K562 (cell line): ENCODE results near the gene FNDC1. TPM values are rescaled to one million over a fixed set of nuclear protein-coding genes. Genes with fewer than 3 reads are reported as not detected.

ENCODE experiments used
- ATAC-seq: fragments of 200-7000 bp; cut with Tn5 transposase; 3 replicates; pipeline ENCODE4 v1.9.1; 2020; ENCODE audit warnings: moderate library complexity
- BruUV-seq: library from RNA; stranded (reverse); fragments of 400-500 nt; replicated peaks from 2 replicates; lab custom pipeline; 2021; lab: Mats Ljungman, UMichigan
- CTCF ChIA-PET: fragments of 300-600 bp; formaldehyde crosslinking; extraction: SDS; loops from one replicate; lab custom pipeline; 2021; ENCODE audit warnings: low intra/inter-chr PET ratio; lab: Yijun Ruan, JAX
- POLR2A ChIA-PET: fragments of 300-600, 350-650 bp; sonication (Branson Sonifier 250); formaldehyde crosslinking; extraction: SDS; loops from one replicate; lab custom pipeline; 2021; ENCODE audit warnings: antibody characterized with exemption, inconsistent platforms; lab: Yijun Ruan, JAX
- DNase-seq, 4 experiments: peaks; one replicate each; pipeline versions ENCODE4 v3.0.0 to v3.0.0-alpha.2; 2011 to 2018; ENCODE audit warnings: low spot score in 3 of 4, mixed read lengths in 3 of 4; ENCODE audit errors: extremely low read depth in 1 of 4
- FAIRE-seq: peaks from 2 replicates; lab custom pipeline; 2011; peaks lifted over from hg19 to GRCh38; lab: Jason Lieb, UNC
- H2AFZ ChIP-seq: 2 replicates; pipeline ENCODE4 v1.6.0; 2011; ENCODE audit warnings: low read depth, low read length, control low read depth, inconsistent platforms
- H3K27ac ChIP-seq: fragments of 200-600 bp; 3 replicates; pipeline ENCODE4 v1.8.0; 2011; ENCODE audit warnings: low read depth, mild to moderate bottlenecking, control low read depth, inconsistent platforms, low read length, moderate library complexity, mixed read lengths; ENCODE audit errors: extremely low read depth
- H3K27me3 ChIP-seq, 2 experiments: fragments of 300-600 bp in 1 of 2; 2 replicates in 1 of 2; 3 replicates in 1 of 2; pipeline versions ENCODE4 v1.6.0 to v1.8.0; 2011; ENCODE audit warnings: inconsistent platforms in 2 of 2, low read length in 2 of 2, mild to moderate bottlenecking in 1 of 2, mixed read lengths in 1 of 2, moderate library complexity in 1 of 2; ENCODE audit not compliant: control insufficient read depth in 2 of 2, insufficient read depth in 2 of 2
- H3K36me3 ChIP-seq: fragments of 300-600 bp; 3 replicates; pipeline ENCODE4 v1.8.0; 2011; ENCODE audit warnings: mild to moderate bottlenecking, low read length, inconsistent platforms; ENCODE audit not compliant: control insufficient read depth, insufficient read depth
- H3K4me1 ChIP-seq, 2 experiments: fragments of 200-600 bp in 1 of 2; replicated peaks in 1 of 2; 2 replicates in 1 of 2; 3 replicates in 1 of 2; pipeline versions ENCODE4 v1.5.1 to v1.8.0; 2011; ENCODE audit warnings: inconsistent platforms in 2 of 2, low read length in 2 of 2, mild to moderate bottlenecking in 1 of 2, mixed read lengths in 1 of 2, moderate library complexity in 1 of 2; ENCODE audit not compliant: control insufficient read depth in 2 of 2, insufficient read depth in 2 of 2
- H3K4me2 ChIP-seq: 2 replicates; pipeline ENCODE4 v1.6.1; 2011; ENCODE audit warnings: low read length, control low read depth, inconsistent platforms, mixed read lengths; ENCODE audit not compliant: insufficient read depth
- H3K4me3 ChIP-seq: fragments of 200-600 bp; sonication (generic), shearing (Covaris generic); 2 replicates; pipeline ENCODE4 v1.5.1; 2016; ENCODE audit warnings: control low read depth, inconsistent platforms
- H3K79me2 ChIP-seq: fragments of 200-600 bp; 3 replicates; pipeline ENCODE4 v1.8.0; 2011; ENCODE audit warnings: low read length, inconsistent platforms; ENCODE audit not compliant: control insufficient read depth, insufficient read depth
- H3K9ac ChIP-seq, 2 experiments: 2 replicates each; pipeline versions ENCODE4 v1.6.0 to v1.6.1; 2011; ENCODE audit warnings: low read depth in 2 of 2, low read length in 2 of 2, control low read depth in 1 of 2, inconsistent platforms in 1 of 2, mild to moderate bottlenecking in 1 of 2, mixed read lengths in 1 of 2; ENCODE audit not compliant: insufficient read depth in 1 of 2
- H3K9me1 ChIP-seq: one replicate; pipeline ENCODE4 v1.6.0; 2011; ENCODE audit warnings: inconsistent platforms, mild to moderate bottlenecking, low read length, moderate library complexity; ENCODE audit not compliant: control insufficient read depth, insufficient read depth
- H3K9me3 ChIP-seq: replicated peaks from 2 replicates; pipeline ENCODE4 v1.5.1; 2011; ENCODE audit warnings: low read depth, low read length, inconsistent platforms; ENCODE audit not compliant: control insufficient read depth, insufficient read depth
- H4K20me1 ChIP-seq: replicated peaks from 2 replicates; pipeline ENCODE4 v1.6.1; 2011; ENCODE audit warnings: low read length, inconsistent platforms, mixed read lengths; ENCODE audit not compliant: control insufficient read depth, insufficient read depth
- HDAC6 ChIP-seq: IDR thresholded peaks from 2 replicates; pipeline ENCODE4 v1.6.1; 2012; ENCODE audit warnings: low read depth, mild to moderate bottlenecking, control low read depth, inconsistent platforms, low read length, moderate library complexity
- NRF1 ChIP-seq, 2 experiments: fragments of 450-650 bp; IDR thresholded peaks in 1 of 2; conservative IDR thresholded peaks in 1 of 2; 2 replicates each; pipeline ENCODE4 v1.6.1; 2014; ENCODE audit warnings: mild to moderate bottlenecking in 2 of 2
- POLR2A ChIP-seq: fragments of 450-650 bp; conservative IDR thresholded peaks from 2 replicates; pipeline ENCODE4 v1.6.1; 2016
- TOE1 ChIP-seq, 2 experiments: fragments of 450-650 bp in 1 of 2; sonication (generic) in 1 of 2; formaldehyde crosslinking in 1 of 2; IDR thresholded peaks; 2 replicates each; pipeline versions ENCODE4 v1.7.1 to v1.8.0; 2016 to 2022; ENCODE audit warnings: borderline replicate concordance in 2 of 2, mild to moderate bottlenecking in 2 of 2, antibody characterized with exemption in 1 of 2, inconsistent platforms in 1 of 2, low read depth in 1 of 2, missing genetic modification reagents in 1 of 2, moderate library complexity in 1 of 2
- ZNF586 ChIP-seq: fragments of 450-650 bp; formaldehyde crosslinking; conservative IDR thresholded peaks from 2 replicates; pipeline ENCODE4 v1.4.0; 2020; ENCODE audit warnings: mild to moderate bottlenecking, moderate library complexity
- WGBS: fragments of 100-300 bp; shearing (Covaris generic); methylation state at CpG from one replicate; pipeline ENCODE4 v1.1.6; 2016; ENCODE audit warnings: low coverage, mixed read lengths; ENCODE audit not compliant: insufficient coverage; ENCODE audit errors: missing lambda C conversion rate; 5-methylcytosine and 5-hydroxymethylcytosine counted together
- in situ Hi-C: fragments of 300-500 bp; cut with MboI; formaldehyde crosslinking; loops from 4 replicates; pipeline ENCODE4 v1.15.0; 2018; ENCODE audit warnings: inconsistent platforms, mixed read lengths
- intact Hi-C: fragments of 100-400 bp; cut with micrococcal nuclease; formaldehyde crosslinking; loops from 2 replicates; pipeline ENCODE4 v1.14.2; 2022
- polyA plus RNA-seq, 8 experiments: library from polyadenylated mRNA; depleted of rRNA in 4 of 8; stranded (reverse) in 5 of 8; unstranded in 3 of 8; fragments of >200 nt; fragmentation: Nextera tagmentation in 2 of 8; fragmentation: Illumina TruSeq in 1 of 8; extraction: Ambion mirVana in 2 of 8; extraction: Trizol in 1 of 8; gene quantifications; 2 replicates each; pipeline versions ENCODE4 v1.2.1 to v1.2.3, GENCODE V29; 2011 to 2014; ENCODE audit warnings: inconsistent platforms in 1 of 8, missing spikeins in 1 of 8
- total RNA-seq, 7 experiments: library from RNA; depleted of rRNA in 6 of 7; stranded (reverse); fragments of >200 nt in 6 of 7; fragmentation: Illumina TruSeq in 2 of 7; extraction: Trizol in 2 of 7; gene quantifications; 2 replicates each; pipeline versions ENCODE4 v1.2.1 to v1.2.3, GENCODE V29; 2011 to 2021; ENCODE audit warnings: low replicate concordance in 1 of 7
- TF ChIP-seq, protein P1 (sequence below), 2 experiments: fragments of 450-650 bp; IDR thresholded peaks; 2 replicates each; pipeline ENCODE4 v1.6.1; 2016; ENCODE audit warnings: mild to moderate bottlenecking in 2 of 2, borderline replicate concordance in 1 of 2, low read depth in 1 of 2, moderate library complexity in 1 of 2
- TF ChIP-seq, protein P2 (sequence below): fragments of 450-650 bp; IDR thresholded peaks from 2 replicates; pipeline ENCODE4 v1.6.1; 2017; ENCODE audit warnings: antibody characterized with exemption, mild to moderate bottlenecking

Gene FNDC1
- total and polyA plus RNA-seq, 9 of the 15 experiments (the other 6 are each of a cell fraction or from before 2014, with no cell fraction given) = not detected

DNA sequence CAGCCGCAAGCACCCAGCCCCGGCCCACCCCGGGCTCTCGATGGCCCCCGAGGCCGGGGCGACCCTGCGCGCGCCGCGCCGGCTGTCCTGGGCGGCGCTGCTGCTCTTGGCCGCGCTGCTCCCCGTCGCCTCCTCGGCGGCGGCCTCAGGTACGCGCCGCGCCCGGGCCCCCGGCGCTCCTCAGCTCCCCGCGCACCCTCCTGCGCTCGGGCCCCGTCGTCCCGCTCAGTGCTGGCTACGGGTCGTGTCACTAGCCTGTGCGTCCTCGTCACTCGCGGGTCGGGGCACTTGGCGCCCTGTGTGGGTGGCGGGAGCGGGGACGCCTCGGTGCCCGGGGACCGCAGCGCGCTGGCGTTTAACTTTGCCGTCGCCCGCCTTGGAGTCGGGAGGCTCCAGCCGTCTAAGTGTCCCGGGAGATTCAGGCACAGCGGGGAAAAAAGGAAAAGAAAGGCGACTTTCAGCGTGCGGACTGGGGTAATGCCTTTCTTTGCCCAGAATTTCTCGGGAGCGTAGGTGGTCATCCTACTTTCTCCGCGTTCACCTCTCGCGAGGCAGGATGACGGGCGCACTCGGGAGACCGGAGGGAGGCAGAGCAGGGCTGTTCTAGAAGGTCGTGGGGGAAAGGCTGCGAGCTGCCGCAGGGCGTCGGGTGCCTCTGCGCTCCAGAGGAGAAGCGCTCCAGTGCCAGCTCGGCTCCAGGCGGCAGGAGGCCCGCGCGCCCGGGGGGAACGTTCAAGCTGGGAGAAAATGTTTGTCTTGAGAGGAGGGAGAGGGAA lies 545 bp downstream of the FNDC1 start:
- TF ChIP-seq TOE1 (IDR thresholded peaks at IDR 0.05; ENCODE audit: borderline replicate concordance) = no peak
- no peak for TF ChIP-seq TOE1 (CRISPR knock-in tag; IDR thresholded peaks at IDR 0.05; ENCODE audit: borderline replicate concordance, low read depth)
- no peak for TF ChIP-seq HDAC6
- no peak for TF ChIP-seq ZNF586
- TF ChIP-seq, protein P1, sequence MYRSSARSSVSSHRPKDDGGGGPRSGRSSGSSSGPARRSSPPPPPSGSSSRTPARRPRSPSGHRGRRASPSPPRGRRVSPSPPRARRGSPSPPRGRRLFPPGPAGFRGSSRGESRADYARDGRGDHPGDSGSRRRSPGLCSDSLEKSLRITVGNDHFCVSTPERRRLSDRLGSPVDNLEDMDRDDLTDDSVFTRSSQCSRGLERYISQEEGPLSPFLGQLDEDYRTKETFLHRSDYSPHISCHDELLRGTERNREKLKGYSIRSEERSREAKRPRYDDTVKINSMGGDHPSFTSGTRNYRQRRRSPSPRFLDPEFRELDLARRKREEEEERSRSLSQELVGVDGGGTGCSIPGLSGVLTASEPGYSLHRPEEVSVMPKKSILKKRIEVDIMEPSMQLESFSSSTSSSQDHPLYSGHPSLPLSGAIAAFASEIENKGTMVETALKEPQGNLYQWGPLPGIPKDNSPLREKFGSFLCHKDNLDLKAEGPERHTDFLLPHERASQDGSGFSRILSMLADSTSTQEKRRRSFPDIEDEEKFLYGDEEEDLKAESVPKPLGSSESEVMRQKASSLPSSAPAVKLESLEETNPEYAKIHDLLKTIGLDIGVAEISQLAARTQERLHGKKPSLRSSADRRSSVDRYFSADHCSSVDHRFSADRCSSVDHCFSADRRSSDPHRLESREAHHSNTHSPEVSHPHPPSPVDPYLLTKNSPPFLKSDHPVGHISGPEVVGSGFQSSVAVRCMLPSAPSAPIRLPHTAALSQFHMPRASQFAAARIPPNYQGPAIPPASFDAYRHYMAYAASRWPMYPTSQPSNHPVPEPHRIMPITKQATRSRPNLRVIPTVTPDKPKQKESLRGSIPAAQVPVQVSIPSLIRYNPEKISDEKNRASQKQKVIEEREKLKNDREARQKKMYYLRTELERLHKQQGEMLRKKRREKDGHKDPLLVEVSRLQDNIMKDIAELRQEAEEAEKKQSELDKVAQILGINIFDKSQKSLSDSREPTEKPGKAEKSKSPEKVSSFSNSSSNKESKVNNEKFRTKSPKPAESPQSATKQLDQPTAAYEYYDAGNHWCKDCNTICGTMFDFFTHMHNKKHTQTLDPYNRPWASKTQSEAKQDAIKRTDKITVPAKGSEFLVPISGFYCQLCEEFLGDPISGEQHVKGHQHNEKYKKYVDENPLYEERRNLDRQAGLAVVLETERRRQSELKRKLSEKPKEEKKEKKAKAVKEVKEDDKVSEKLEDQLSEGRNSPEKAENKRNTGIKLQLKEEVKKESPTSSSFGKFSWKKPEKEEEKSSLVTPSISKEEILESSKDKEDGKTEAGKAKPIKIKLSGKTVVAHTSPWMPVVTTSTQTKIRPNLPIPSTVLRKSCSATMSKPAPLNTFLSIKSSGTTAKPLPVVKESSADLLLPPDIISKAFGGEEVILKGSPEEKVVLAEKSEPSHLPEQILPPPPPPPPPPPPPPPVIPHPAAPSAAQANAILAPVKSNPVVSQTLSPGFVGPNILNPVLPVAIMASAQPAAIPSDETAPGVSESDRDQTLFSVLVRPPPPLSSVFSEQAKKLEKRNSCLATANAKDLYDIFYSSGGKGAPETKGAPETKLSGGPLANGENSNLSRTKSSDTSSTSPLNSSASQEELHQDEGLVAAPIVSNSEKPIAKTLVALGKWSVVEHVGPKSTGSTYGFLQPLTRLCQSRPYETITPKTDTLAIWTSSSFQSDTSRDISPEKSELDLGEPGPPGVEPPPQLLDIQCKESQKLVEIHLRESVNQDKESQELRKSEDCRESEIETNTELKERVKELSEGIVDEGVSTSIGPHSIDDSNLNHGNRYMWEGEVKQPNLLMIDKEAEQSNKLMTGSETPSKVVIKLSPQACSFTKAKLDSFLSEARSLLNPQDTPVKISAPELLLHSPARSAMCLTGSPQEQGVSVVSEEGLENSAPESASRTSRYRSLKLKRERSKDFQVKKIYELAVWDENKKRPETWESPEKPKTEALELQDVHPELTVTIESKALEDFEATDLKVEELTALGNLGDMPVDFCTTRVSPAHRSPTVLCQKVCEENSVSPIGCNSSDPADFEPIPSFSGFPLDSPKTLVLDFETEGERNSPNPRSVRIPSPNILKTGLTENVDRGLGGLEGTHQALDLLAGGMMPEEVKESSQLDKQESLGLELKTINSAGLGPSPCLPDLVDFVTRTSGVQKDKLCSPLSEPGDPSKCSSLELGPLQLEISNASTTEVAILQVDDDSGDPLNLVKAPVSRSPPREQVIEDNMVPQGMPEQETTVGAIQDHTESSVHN (IDR thresholded peaks at IDR 0.05; ENCODE audit: borderline replicate concordance in 1 of 2, low read depth in 1 of 2) = no peak
- TF ChIP-seq POLR2A = no peak
- TF ChIP-seq, protein P2, sequence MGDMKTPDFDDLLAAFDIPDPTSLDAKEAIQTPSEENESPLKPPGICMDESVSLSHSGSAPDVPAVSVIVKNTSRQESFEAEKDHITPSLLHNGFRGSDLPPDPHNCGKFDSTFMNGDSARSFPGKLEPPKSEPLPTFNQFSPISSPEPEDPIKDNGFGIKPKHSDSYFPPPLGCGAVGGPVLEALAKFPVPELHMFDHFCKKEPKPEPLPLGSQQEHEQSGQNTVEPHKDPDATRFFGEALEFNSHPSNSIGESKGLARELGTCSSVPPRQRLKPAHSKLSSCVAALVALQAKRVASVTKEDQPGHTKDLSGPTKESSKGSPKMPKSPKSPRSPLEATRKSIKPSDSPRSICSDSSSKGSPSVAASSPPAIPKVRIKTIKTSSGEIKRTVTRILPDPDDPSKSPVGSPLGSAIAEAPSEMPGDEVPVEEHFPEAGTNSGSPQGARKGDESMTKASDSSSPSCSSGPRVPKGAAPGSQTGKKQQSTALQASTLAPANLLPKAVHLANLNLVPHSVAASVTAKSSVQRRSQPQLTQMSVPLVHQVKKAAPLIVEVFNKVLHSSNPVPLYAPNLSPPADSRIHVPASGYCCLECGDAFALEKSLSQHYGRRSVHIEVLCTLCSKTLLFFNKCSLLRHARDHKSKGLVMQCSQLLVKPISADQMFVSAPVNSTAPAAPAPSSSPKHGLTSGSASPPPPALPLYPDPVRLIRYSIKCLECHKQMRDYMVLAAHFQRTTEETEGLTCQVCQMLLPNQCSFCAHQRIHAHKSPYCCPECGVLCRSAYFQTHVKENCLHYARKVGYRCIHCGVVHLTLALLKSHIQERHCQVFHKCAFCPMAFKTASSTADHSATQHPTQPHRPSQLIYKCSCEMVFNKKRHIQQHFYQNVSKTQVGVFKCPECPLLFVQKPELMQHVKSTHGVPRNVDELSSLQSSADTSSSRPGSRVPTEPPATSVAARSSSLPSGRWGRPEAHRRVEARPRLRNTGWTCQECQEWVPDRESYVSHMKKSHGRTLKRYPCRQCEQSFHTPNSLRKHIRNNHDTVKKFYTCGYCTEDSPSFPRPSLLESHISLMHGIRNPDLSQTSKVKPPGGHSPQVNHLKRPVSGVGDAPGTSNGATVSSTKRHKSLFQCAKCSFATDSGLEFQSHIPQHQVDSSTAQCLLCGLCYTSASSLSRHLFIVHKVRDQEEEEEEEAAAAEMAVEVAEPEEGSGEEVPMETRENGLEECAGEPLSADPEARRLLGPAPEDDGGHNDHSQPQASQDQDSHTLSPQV = no peak
- TF ChIP-seq NRF1 (conservative IDR thresholded peaks at IDR 0.05 in 1 of 2, IDR thresholded peaks at IDR 0.05 in 1 of 2) = no peak
- no peaks in the 10 kb centered on the region for H4K20me1 ChIP-seq
- no peak overlapping the region for H3K4me3 ChIP-seq
- 49% methylated on average over 59 of the region's 87 CpGs for WGBS
- FAIRE-seq = no peak
- H3K36me3 ChIP-seq = no peaks in the 10 kb centered on the region
- in situ Hi-C loops (loop anchor here (5.0 kb wide), 1 partner anchor 483 kb away; no protein-coding TSS in a partner anchor), intact Hi-C loops (loop anchor here (1.0 to 5.0 kb wide), 2 partner anchors 83 to 485 kb away; no protein-coding TSS in a partner anchor)
- H3K4me1 ChIP-seq = peaks cover 0 to 17% of the 10 kb centered on the region in 2 experiments; a peak in 2 of 5 replicates
- no peaks in the 10 kb centered on the region for H3K79me2 ChIP-seq
- ATAC-seq = no peak
- no peaks in the 10 kb centered on the region for H3K9me3 ChIP-seq
- no peak overlapping the region for H2AFZ ChIP-seq
- no peaks in the 10 kb centered on the region for H3K9me1 ChIP-seq
- ChIA-PET POLR2A (no interaction called here), CTCF (no interaction called here)
- DNase-seq = peak in 1 of 4 experiments; percentile 18
- H3K27ac ChIP-seq = no peak overlapping the region
- no TSS peak for BruUV-seq
- H3K27me3 ChIP-seq = peaks cover 23 to 44% of the 10 kb centered on the region in 2 experiments
- no peak overlapping the region for H3K4me2 ChIP-seq
- no peak overlapping the region for H3K9ac ChIP-seq
